ENCODE results near the gene TMEM167A. TPM values are rescaled to one million over a fixed set of nuclear protein-coding genes. Genes with fewer than 3 reads are reported as not detected.

TMEM167A gene
- total and polyA plus RNA-seq, 2 of the 4 experiments (the other 2 are of a cell fraction) = 34.6 to 45.1 TPM

DNA sequence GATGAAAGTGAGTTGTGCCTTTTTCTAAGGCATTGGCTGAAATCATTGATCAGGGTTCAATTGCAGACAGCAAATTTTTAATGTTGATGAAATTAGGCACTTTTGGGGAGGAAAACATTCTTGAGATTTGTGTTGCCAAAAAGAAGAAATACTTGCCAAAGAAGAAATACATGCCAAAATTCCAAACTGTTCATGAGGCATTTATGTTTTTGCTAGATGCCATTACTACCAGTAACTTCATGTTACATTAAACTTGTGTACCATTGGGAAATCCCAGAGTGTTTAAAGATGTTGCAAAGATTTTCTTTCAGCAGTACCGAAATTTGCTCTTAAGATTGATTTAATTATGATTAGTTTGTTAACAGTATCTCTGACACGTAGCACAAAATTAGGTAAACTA lies 7.1 kb upstream of the TMEM167A start:
- no peak for TF ChIP-seq CEBPB (IDR thresholded peaks at IDR 0.05; ENCODE audit: low read depth, low read length)
- TF ChIP-seq MXI1 (IDR thresholded peaks at IDR 0.05; ENCODE audit: borderline replicate concordance, low read depth, low read length) = no peak
- TF ChIP-seq RCOR1 (IDR thresholded peaks at IDR 0.05; ENCODE audit: insufficient replicate concordance, low read length) = no peak
- no peak for TF ChIP-seq MAFK (IDR thresholded peaks at IDR 0.05; ENCODE audit: low read depth, low read length)
- TF ChIP-seq, protein P1, sequence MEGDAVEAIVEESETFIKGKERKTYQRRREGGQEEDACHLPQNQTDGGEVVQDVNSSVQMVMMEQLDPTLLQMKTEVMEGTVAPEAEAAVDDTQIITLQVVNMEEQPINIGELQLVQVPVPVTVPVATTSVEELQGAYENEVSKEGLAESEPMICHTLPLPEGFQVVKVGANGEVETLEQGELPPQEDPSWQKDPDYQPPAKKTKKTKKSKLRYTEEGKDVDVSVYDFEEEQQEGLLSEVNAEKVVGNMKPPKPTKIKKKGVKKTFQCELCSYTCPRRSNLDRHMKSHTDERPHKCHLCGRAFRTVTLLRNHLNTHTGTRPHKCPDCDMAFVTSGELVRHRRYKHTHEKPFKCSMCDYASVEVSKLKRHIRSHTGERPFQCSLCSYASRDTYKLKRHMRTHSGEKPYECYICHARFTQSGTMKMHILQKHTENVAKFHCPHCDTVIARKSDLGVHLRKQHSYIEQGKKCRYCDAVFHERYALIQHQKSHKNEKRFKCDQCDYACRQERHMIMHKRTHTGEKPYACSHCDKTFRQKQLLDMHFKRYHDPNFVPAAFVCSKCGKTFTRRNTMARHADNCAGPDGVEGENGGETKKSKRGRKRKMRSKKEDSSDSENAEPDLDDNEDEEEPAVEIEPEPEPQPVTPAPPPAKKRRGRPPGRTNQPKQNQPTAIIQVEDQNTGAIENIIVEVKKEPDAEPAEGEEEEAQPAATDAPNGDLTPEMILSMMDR (conservative IDR thresholded peaks at IDR 0.05; ENCODE audit: low read depth, low read length) = no peak
- TF ChIP-seq BHLHE40 (IDR thresholded peaks at IDR 0.05; ENCODE audit: low read depth, low read length) = no peak
- TF ChIP-seq, protein P2, sequence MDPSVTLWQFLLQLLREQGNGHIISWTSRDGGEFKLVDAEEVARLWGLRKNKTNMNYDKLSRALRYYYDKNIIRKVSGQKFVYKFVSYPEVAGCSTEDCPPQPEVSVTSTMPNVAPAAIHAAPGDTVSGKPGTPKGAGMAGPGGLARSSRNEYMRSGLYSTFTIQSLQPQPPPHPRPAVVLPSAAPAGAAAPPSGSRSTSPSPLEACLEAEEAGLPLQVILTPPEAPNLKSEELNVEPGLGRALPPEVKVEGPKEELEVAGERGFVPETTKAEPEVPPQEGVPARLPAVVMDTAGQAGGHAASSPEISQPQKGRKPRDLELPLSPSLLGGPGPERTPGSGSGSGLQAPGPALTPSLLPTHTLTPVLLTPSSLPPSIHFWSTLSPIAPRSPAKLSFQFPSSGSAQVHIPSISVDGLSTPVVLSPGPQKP (IDR thresholded peaks at IDR 0.05; ENCODE audit: borderline replicate concordance, low read depth, low read length) = no peak
- TF ChIP-seq, protein P3, sequence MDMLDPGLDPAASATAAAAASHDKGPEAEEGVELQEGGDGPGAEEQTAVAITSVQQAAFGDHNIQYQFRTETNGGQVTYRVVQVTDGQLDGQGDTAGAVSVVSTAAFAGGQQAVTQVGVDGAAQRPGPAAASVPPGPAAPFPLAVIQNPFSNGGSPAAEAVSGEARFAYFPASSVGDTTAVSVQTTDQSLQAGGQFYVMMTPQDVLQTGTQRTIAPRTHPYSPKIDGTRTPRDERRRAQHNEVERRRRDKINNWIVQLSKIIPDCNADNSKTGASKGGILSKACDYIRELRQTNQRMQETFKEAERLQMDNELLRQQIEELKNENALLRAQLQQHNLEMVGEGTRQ (IDR thresholded peaks at IDR 0.05; ENCODE audit: low read depth, low read length) = no peak
- no peak for TF ChIP-seq RAD21 (IDR thresholded peaks at IDR 0.05; ENCODE audit: low read length)
- no peak for TF ChIP-seq CHD1 (IDR thresholded peaks at IDR 0.05; ENCODE audit: low read depth, low read length)
- no peak for TF ChIP-seq FOS (IDR thresholded peaks at IDR 0.05; ENCODE audit: low read depth, low read length)
- TF ChIP-seq MAZ (IDR thresholded peaks at IDR 0.05; ENCODE audit: borderline replicate concordance, low read depth, low read length) = no peak
- ATAC-seq (ENCODE audit: low read depth) (no peak), DNase-seq (no peak)
- Histone ChIP-seq H3K9me1 (ENCODE audit: insufficient read depth, low read length) (no peaks in the 10 kb centered on the region), H3K27ac (ENCODE audit: insufficient read depth, low read length) (no peak overlapping the region), H4K20me1 (ENCODE audit: insufficient read depth, low read length) (no peaks in the 10 kb centered on the region), H3K79me1 (ENCODE audit: low read depth in 1 of 2, low read length in 2 of 2) (peaks cover 3 to 5% of the 10 kb centered on the region in 2 experiments; a peak in 2 of 4 replicates), H3K14ac (replicated peaks; ENCODE audit: low read depth, low read length) (no peak overlapping the region), H4K5ac (ENCODE audit: low read depth, low read length) (no peak overlapping the region), H3K56ac (ENCODE audit: extremely low read depth, insufficient read depth, low read length) (no peak overlapping the region), H3K27me3 (ENCODE audit: control insufficient read depth, insufficient read depth, low read length) (no peaks in the 10 kb centered on the region), H3K23ac (ENCODE audit: low read depth, low read length) (no peak overlapping the region), H3K4me1 (ENCODE audit: control insufficient read depth, insufficient read depth, low read length) (no peaks in the 10 kb centered on the region), H2AFZ (replicated peaks; ENCODE audit: low read length, poor library complexity) (no peak overlapping the region), H3K4me2 (ENCODE audit: low read depth, low read length) (no peak overlapping the region), H2AK5ac (ENCODE audit: low read depth, low read length) (no peak overlapping the region), H3K36me3 (ENCODE audit: control insufficient read depth, insufficient read depth, low read length) (no peaks in the 10 kb centered on the region), H2BK5ac (ENCODE audit: low read depth, low read length, poor library complexity, severe bottlenecking) (no peak overlapping the region), H3K9ac (ENCODE audit: low read depth, low read length) (no peak overlapping the region), H3K9me3 (ENCODE audit: control insufficient read depth, insufficient read depth, low read length) (no peaks in the 10 kb centered on the region), H2AK9ac (replicated peaks; ENCODE audit: low read depth, low read length, poor library complexity) (no peak overlapping the region), H4K8ac (ENCODE audit: low read depth in 2 of 2, low read length in 2 of 2) (no peak overlapping the region), H3K4ac (ENCODE audit: low read depth, low read length) (no peak overlapping the region), H2BK15ac (ENCODE audit: low read depth, low read length) (no peak overlapping the region), H2BK20ac (ENCODE audit: low read depth, low read length) (no peak overlapping the region), H3K18ac (ENCODE audit: low read depth, low read length) (no peak overlapping the region), H3K4me3 (ENCODE audit: insufficient read depth, low read depth, low read length) (no peak overlapping the region), H2BK120ac (ENCODE audit: low read depth, low read length) (no peak overlapping the region), H4K91ac (ENCODE audit: insufficient read depth, low read depth, low read length) (no peak overlapping the region)
- in situ Hi-C loops (cut with MboI; ENCODE audit: low sequenced_read_pairs) (loop anchor here (25.0 kb wide), 1 partner anchor 478 kb away; no protein-coding TSS in a partner anchor), dilution Hi-C loops (cut with HindIII; ENCODE audit: low sequenced_read_pairs, unreplicated experiment) (no loop called here), intact Hi-C loops (cut with micrococcal nuclease) (no loop called here)
- CTCF ChIA-PET = interaction anchor here (0.5 kb wide), 1 partner anchor 314 kb away, joined by 4 read pairs; no protein-coding TSS in a partner anchor
- POLR2A ChIA-PET (ENCODE audit: unreplicated experiment) = interaction anchor here (0.5 kb wide), 1 partner anchor 152 kb away, joined by 4 read pairs; no protein-coding TSS in a partner anchor
- WGBS, 2 experiments (ENCODE audit: extremely low coverage in 2 of 2, insufficient read length in 1 of 2) = no CpG with 5 or more reads among the region's 2 CpGs
- BruUV-seq (replicated peaks) = no TSS peak

Data from IMR-90 (cell line).